ENCODE results near the gene SSR1. TPM values are rescaled to one million over a fixed set of nuclear protein-coding genes. Genes with fewer than 3 reads are reported as not detected.
A peak's percentile ranks its signal among the peaks of the same experiment; 100 is the strongest.

The SSR1 gene
- total and polyA plus RNA-seq, 2 of the 13 experiments (the other 11 are each of a cell fraction or from before 2014, with no cell fraction given): 203 to 243 TPM

DNA sequence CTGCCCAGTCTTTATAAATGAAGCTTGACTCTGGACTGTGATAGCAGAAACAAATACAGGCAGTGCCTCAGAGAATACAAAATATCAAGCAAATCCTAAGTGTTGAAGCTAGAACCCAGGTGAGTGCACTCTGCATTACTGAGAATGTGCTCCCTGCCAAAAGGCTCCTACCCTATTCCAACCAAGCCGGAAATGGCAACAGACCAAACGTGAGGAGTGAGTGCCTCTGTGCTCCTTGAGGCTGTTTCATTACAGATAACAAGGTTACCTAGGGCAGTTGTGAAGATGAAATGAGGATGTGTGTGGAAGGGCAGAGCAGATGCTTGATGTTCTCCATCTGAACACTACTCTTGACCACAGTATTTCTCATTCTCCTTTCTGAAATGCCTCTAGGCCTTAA lies 29.3 kb downstream of the SSR1 start (continued):
- TF ChIP-seq, protein P1, sequence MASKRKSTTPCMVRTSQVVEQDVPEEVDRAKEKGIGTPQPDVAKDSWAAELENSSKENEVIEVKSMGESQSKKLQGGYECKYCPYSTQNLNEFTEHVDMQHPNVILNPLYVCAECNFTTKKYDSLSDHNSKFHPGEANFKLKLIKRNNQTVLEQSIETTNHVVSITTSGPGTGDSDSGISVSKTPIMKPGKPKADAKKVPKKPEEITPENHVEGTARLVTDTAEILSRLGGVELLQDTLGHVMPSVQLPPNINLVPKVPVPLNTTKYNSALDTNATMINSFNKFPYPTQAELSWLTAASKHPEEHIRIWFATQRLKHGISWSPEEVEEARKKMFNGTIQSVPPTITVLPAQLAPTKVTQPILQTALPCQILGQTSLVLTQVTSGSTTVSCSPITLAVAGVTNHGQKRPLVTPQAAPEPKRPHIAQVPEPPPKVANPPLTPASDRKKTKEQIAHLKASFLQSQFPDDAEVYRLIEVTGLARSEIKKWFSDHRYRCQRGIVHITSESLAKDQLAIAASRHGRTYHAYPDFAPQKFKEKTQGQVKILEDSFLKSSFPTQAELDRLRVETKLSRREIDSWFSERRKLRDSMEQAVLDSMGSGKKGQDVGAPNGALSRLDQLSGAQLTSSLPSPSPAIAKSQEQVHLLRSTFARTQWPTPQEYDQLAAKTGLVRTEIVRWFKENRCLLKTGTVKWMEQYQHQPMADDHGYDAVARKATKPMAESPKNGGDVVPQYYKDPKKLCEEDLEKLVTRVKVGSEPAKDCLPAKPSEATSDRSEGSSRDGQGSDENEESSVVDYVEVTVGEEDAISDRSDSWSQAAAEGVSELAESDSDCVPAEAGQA (IDR thresholded peaks at IDR 0.05; ENCODE audit: low read depth): no peak
- TF ChIP-seq, protein P1 (CRISPR knock-in tag; IDR thresholded peaks at IDR 0.05; ENCODE audit: borderline replicate concordance): no peak
- TF ChIP-seq ZFP36L1 (CRISPR knock-in tag; IDR thresholded peaks at IDR 0.05) (no peak), RBM22 (optimal IDR thresholded peaks at IDR 0.05; ENCODE audit: low read length) (peak; percentile 92), PITX1 (CRISPR knock-in tag; IDR thresholded peaks at IDR 0.05) (no peak), ZNF333 (CRISPR knock-in tag; IDR thresholded peaks at IDR 0.05; ENCODE audit: borderline replicate concordance) (no peak), MIXL1 (CRISPR knock-in tag; IDR thresholded peaks at IDR 0.05) (no peak), NFYC (CRISPR knock-in tag; IDR thresholded peaks at IDR 0.05) (no peak), POLR2G (IDR thresholded peaks at IDR 0.05; ENCODE audit: low read depth, low read length) (0 out of 2 replicates have a peak, but pooled peaks have one; percentile 31)
- TF ChIP-seq, protein P2, sequence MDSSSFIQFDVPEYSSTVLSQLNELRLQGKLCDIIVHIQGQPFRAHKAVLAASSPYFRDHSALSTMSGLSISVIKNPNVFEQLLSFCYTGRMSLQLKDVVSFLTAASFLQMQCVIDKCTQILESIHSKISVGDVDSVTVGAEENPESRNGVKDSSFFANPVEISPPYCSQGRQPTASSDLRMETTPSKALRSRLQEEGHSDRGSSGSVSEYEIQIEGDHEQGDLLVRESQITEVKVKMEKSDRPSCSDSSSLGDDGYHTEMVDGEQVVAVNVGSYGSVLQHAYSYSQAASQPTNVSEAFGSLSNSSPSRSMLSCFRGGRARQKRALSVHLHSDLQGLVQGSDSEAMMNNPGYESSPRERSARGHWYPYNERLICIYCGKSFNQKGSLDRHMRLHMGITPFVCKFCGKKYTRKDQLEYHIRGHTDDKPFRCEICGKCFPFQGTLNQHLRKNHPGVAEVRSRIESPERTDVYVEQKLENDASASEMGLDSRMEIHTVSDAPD (CRISPR knock-in tag; IDR thresholded peaks at IDR 0.05): 0 out of 2 replicates have a peak, but pooled peaks have one; percentile 2
- TF ChIP-seq, protein P3, sequence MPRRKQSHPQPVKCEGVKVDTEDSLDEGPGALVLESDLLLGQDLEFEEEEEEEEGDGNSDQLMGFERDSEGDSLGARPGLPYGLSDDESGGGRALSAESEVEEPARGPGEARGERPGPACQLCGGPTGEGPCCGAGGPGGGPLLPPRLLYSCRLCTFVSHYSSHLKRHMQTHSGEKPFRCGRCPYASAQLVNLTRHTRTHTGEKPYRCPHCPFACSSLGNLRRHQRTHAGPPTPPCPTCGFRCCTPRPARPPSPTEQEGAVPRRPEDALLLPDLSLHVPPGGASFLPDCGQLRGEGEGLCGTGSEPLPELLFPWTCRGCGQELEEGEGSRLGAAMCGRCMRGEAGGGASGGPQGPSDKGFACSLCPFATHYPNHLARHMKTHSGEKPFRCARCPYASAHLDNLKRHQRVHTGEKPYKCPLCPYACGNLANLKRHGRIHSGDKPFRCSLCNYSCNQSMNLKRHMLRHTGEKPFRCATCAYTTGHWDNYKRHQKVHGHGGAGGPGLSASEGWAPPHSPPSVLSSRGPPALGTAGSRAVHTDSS (CRISPR knock-in tag; conservative IDR thresholded peaks at IDR 0.05): no peak
- TF ChIP-seq, protein P4, sequence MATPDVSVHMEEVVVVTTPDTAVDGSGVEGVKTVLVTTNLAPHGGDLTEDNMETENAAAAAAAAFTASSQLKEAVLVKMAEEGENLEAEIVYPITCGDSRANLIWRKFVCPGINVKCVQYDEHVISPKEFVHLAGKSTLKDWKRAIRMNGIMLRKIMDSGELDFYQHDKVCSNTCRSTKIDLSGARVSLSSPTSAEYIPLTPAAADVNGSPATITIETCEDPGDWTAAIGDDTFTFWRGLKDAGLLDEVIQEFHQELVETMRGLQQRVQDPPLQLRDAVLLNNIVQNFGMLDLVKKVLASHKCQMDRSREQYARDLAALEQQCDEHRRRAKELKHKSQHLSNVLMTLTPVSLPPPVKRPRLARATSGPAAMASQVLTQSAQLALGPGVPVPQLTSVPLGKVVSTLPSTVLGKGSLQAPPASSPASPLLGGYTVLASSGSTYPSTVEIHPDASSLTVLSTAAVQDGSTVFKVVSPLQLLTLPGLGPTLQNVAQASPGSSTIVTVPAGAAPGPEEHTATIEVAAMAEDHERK (CRISPR knock-in tag; IDR thresholded peaks at IDR 0.05; ENCODE audit: low read depth): no peak
